Measurements from ENCODE around the gene SPSB1.
"Not testable (repeated sequence)": the region's sequence is repeated elsewhere in the genome, so short reads cannot be mapped to it uniquely, and the experiment has no call there.

The SPSB1 gene

GRCh38 chr1:9295884-9296283, 3.2 kb downstream of the SPSB1 start:
- intact Hi-C loops (cut with DNase I), result no loop called here
- peak in 2 of 10 donors; percentile 9 to 62 for DNase-seq

- intact Hi-C loops (cut with DNase I), result no loop called here
- DNase-seq, result peak in 3 of 10 donors; percentile 9 to 53 (median 20)
Measured at GRCh38 chr1:9296850-9297249, 4.2 kb downstream of the SPSB1 start.

GRCh38 chr1:9297831-9298230, 5.1 kb downstream of the SPSB1 start:
- intact Hi-C loops (cut with DNase I), result no loop called here

GRCh38 chr1:9298282-9298681, 5.6 kb downstream of the SPSB1 start:
- intact Hi-C loops (cut with DNase I), result no loop called here
- no peak for DNase-seq

More at GRCh38 chr1:9297831-9298230, 5.1 kb downstream of the SPSB1 start:
- DNase-seq, result peak in 3 of 10 donors; percentile 2 to 4 (median 3)

- intact Hi-C loops (cut with DNase I); DNase-seq: not testable (repeated sequence)
Measured at GRCh38 chr1:9299571-9300541, 7.2 kb downstream of the SPSB1 start.

- DNase-seq, result no peak
- intact Hi-C loops (cut with DNase I), result no loop called here
Measured at GRCh38 chr1:9300573-9300972, 7.9 kb downstream of the SPSB1 start.

- DNase-seq, result no peak
- intact Hi-C loops (cut with DNase I), result no loop called here
Measured at GRCh38 chr1:9302745-9303524, 10.2 kb downstream of the SPSB1 start.

- intact Hi-C loops (cut with DNase I), result no loop called here
- no peak for DNase-seq
Measured at GRCh38 chr1:9303916-9304315, 11.2 kb downstream of the SPSB1 start.

GRCh38 chr1:9305216-9305615, 12.5 kb downstream of the SPSB1 start:
- DNase-seq, result no peak

GRCh38 chr1:9306006-9306405, 13.3 kb downstream of the SPSB1 start:
- intact Hi-C loops (cut with DNase I), result no loop called here
- DNase-seq, result peak in 1 of 10 donors; percentile 62

More at GRCh38 chr1:9305216-9305615, 12.5 kb downstream of the SPSB1 start:
- intact Hi-C loops (cut with DNase I), result no loop called here

- DNase-seq, result peak in 1 of 10 donors; percentile 20
- intact Hi-C loops (cut with DNase I), result no loop called here
Measured at GRCh38 chr1:9307303-9307702, 14.6 kb downstream of the SPSB1 start.

- peak in 3 of 10 donors; percentile 11 to 55 (median 51) for DNase-seq
- intact Hi-C loops (cut with DNase I), result no loop called here
Measured at GRCh38 chr1:9308236-9308785, 15.6 kb downstream of the SPSB1 start.

- intact Hi-C loops (cut with DNase I), result no loop called here
- DNase-seq, result peak in 2 of 10 donors; percentile 2 to 16
Measured at GRCh38 chr1:9309080-9309479, 16.4 kb downstream of the SPSB1 start.

- intact Hi-C loops (cut with DNase I), result no loop called here
- peak in 1 of 10 donors; percentile 66 for DNase-seq
Measured at GRCh38 chr1:9309991-9310390, 17.3 kb downstream of the SPSB1 start.

- peak in 3 of 10 donors; percentile 40 to 79 (median 52) for DNase-seq
- intact Hi-C loops (cut with DNase I), result no loop called here
Measured at GRCh38 chr1:9311029-9311428, 18.3 kb downstream of the SPSB1 start.

- intact Hi-C loops (cut with DNase I), result no loop called here
Measured at GRCh38 chr1:9311479-9311878, 18.8 kb downstream of the SPSB1 start.

GRCh38 chr1:9312168-9312720, 19.6 kb downstream of the SPSB1 start:
- DNase-seq, result no peak

More at GRCh38 chr1:9311479-9311878, 18.8 kb downstream of the SPSB1 start:
- DNase-seq, result no peak

GRCh38 chr1:9313576-9313975, 20.9 kb downstream of the SPSB1 start:
- intact Hi-C loops (cut with DNase I), result no loop called here
- DNase-seq, result no peak

More at GRCh38 chr1:9312168-9312720, 19.6 kb downstream of the SPSB1 start:
- intact Hi-C loops (cut with DNase I), result no loop called here

GRCh38 chr1:9314111-9314510, 21.4 kb downstream of the SPSB1 start:
- no peak for DNase-seq
- intact Hi-C loops (cut with DNase I), result no loop called here

- intact Hi-C loops (cut with DNase I), result no loop called here
- no peak for DNase-seq
Measured at GRCh38 chr1:9314711-9315379, 22.2 kb downstream of the SPSB1 start.
